Lower leg skin (tissue), 4 donors: Measurements from ENCODE around the gene WDR91. TPM values are rescaled to one million over a fixed set of nuclear protein-coding genes. Genes with fewer than 3 reads are reported as not detected.
A peak's percentile ranks its signal among the peaks of the same experiment; 100 is the strongest.
"Not testable (repeated sequence)": the region's sequence is repeated elsewhere in the genome, so short reads cannot be mapped to it uniquely, and the experiment has no call there.

Experiments used
- DNase-seq, 2 donors: peaks; one replicate each; pipeline ENCODE4 v3.0.0-alpha.2; 2019; ENCODE audit warnings: low spot score in 2 of 2
- H3K4me3 ChIP-seq: fragments of 200-600 bp; sonication (generic); 2 replicates; pipeline ENCODE4 v1.5.1; 2017; ENCODE audit warnings: mild to moderate bottlenecking, low read depth; ENCODE audit not compliant: poor library complexity, severe bottlenecking
- CTCF ChIP-seq, 3 donors: fragments of 450-650 bp; IDR thresholded peaks; one replicate each; pipeline ENCODE4 v1.5.1; 2016; ENCODE audit warnings: antibody characterized with exemption in 3 of 3, mild to moderate bottlenecking in 3 of 3, moderate library complexity in 2 of 3
- POLR2A ChIP-seq, 2 donors: fragments of 450-650 bp; IDR thresholded peaks; one replicate each; pipeline ENCODE4 v1.6.1; 2016 to 2017; ENCODE audit warnings: antibody characterized with exemption in 2 of 2, mild to moderate bottlenecking in 1 of 2, moderate library complexity in 1 of 2
- WGBS, 2 donors: methylation state at CpG; one replicate each; pipeline ENCODE4 v1.1.5; 2018; 5-methylcytosine and 5-hydroxymethylcytosine counted together
- intact Hi-C: fragments of 100-400 bp; cut with DNase I; formaldehyde crosslinking; loops from one replicate; pipeline ENCODE4 v1.15.0; 2023; ENCODE audit warnings: low total_unique reads
- total RNA-seq, 4 donors: library from RNA; depleted of rRNA; stranded (reverse); fragments of >200 nt; gene quantifications; one replicate each; pipeline ENCODE4 v1.1.0, GENCODE V29; 2016

Gene WDR91
- total RNA-seq, 4 donors from 2014 or later: 16.7 to 25.0 (median 20.8) TPM

- 88 to 93% methylated on average over 13 of the region's 13 CpGs for WGBS, 2 donors
- DNase-seq: peak in 1 of 2 donors; percentile 65
- intact Hi-C loops: no loop called here
- no peak for TF ChIP-seq CTCF (IDR thresholded peaks at IDR 0.05)
- no peak for TF ChIP-seq POLR2A (IDR thresholded peaks at IDR 0.05)
- no peak overlapping the region for H3K4me3 ChIP-seq
Observed at GRCh38 chr7:135178364-135178763, 33.0 kb downstream of the WDR91 start.

GRCh38 chr7:135177028-135177696 is 34.2 kb downstream of the WDR91 start:
- no peak for TF ChIP-seq CTCF (IDR thresholded peaks at IDR 0.05)
- no peak for TF ChIP-seq POLR2A (IDR thresholded peaks at IDR 0.05)
- intact Hi-C loops: no loop called here
- 66 to 72% methylated on average over 9 of the region's 9 CpGs for WGBS, 2 donors
- no peak for DNase-seq
- H3K4me3 ChIP-seq: no peak overlapping the region

GRCh38 chr7:135175931-135176330 is 35.4 kb downstream of the WDR91 start:
- H3K4me3 ChIP-seq: no peak overlapping the region
- 42 to 45% methylated on average over 6 of the region's 6 CpGs for WGBS, 2 donors
- TF ChIP-seq CTCF (IDR thresholded peaks at IDR 0.05) (no peak), POLR2A (IDR thresholded peaks at IDR 0.05) (no peak)
- no peak for DNase-seq
- intact Hi-C loops: no loop called here

- no peak overlapping the region for H3K4me3 ChIP-seq
- intact Hi-C loops: no loop called here
- peak in 1 of 2 donors; percentile 39 for DNase-seq
- 92 to 95% methylated on average over 7 of the region's 7 CpGs for WGBS, 2 donors
- no peak for TF ChIP-seq POLR2A (IDR thresholded peaks at IDR 0.05)
- TF ChIP-seq CTCF (IDR thresholded peaks at IDR 0.05): no peak
Observed at GRCh38 chr7:135174941-135175340, 36.4 kb downstream of the WDR91 start.

- DNase-seq: peak in 1 of 2 donors; percentile 71
- intact Hi-C loops, H3K4me3 ChIP-seq: not testable (repeated sequence)
- WGBS, 2 donors: 74 to 86% methylated on average over 4 of the region's 4 CpGs
Observed at GRCh38 chr7:135173916-135174315, 37.4 kb downstream of the WDR91 start.

- H3K4me3 ChIP-seq, intact Hi-C loops: not testable (repeated sequence)
- DNase-seq: peak in 1 of 2 donors; percentile 91
- 42 to 59% methylated on average over 16 to 19 of the region's 19 CpGs for WGBS, 2 donors
Observed at GRCh38 chr7:135171581-135172291, 39.6 kb downstream of the WDR91 start.

- WGBS, 2 donors: 20 to 24% methylated on average over 12 of the region's 12 CpGs
- intact Hi-C loops: not testable (repeated sequence)
- peak in 1 of 2 donors; percentile 70 for DNase-seq
- peak overlapping the region; percentile 90 for H3K4me3 ChIP-seq
Observed at GRCh38 chr7:135170998-135171481, 40.3 kb downstream of the WDR91 start.
